MV-4-11 (cell line): ENCODE measurements around the gene FOXB2.
A peak's percentile ranks its signal among the peaks of the same experiment; 100 is the strongest.
"Not testable (repeated sequence)": the region's sequence is repeated elsewhere in the genome, so short reads cannot be mapped to it uniquely, and the experiment has no call there.

ENCODE experiments used
- DNase-seq: peaks from one replicate; lab custom pipeline; 2025; lab: John Stamatoyannopoulos, UW

The FOXB2 gene

GRCh38 chr9:77019236-77019925 is at the start of gene FOXB2:
Gene FOXB2, plus strand, starts transcription at chr9:77019655. Its CDS starts 0 bp downstream, at chr9:77019655.
- no peak for DNase-seq

- no peak for DNase-seq
Measured at GRCh38 chr9:76969716-76970115, 49.7 kb upstream of the FOXB2 start.

GRCh38 chr9:76978831-76979230 is 40.6 kb upstream of the FOXB2 start:
- not testable (repeated sequence) for DNase-seq

- no peak for DNase-seq
Measured at GRCh38 chr9:76980566-76980965, 38.9 kb upstream of the FOXB2 start.

- DNase-seq, result no peak
Measured at GRCh38 chr9:76984486-76984885, 35.0 kb upstream of the FOXB2 start.

- DNase-seq, result peak; percentile 3
Measured at GRCh38 chr9:76985581-76985980, 33.9 kb upstream of the FOXB2 start.

- peak; percentile 18 for DNase-seq
Measured at GRCh38 chr9:76987594-76988200, 31.8 kb upstream of the FOXB2 start.

- DNase-seq, result no peak
Measured at GRCh38 chr9:76988941-76989340, 30.5 kb upstream of the FOXB2 start.

- DNase-seq, result no peak
Measured at GRCh38 chr9:76989501-76989900, 30.0 kb upstream of the FOXB2 start.

GRCh38 chr9:76996700-76997099 is 22.8 kb upstream of the FOXB2 start:
- DNase-seq, result no peak

GRCh38 chr9:76999261-76999660 is 20.2 kb upstream of the FOXB2 start:
- DNase-seq, result no peak

GRCh38 chr9:77000330-77000729 is 19.1 kb upstream of the FOXB2 start:
- DNase-seq, result no peak

GRCh38 chr9:77003366-77003765 is 16.1 kb upstream of the FOXB2 start:
- no peak for DNase-seq

GRCh38 chr9:77005216-77005615 is 14.2 kb upstream of the FOXB2 start:
- no peak for DNase-seq

GRCh38 chr9:77010527-77010926 is 8.9 kb upstream of the FOXB2 start:
- no peak for DNase-seq

GRCh38 chr9:77011973-77012821 is 7.3 kb upstream of the FOXB2 start:
- DNase-seq, result no peak

GRCh38 chr9:77013206-77013931 is 6.1 kb upstream of the FOXB2 start:
- no peak for DNase-seq

GRCh38 chr9:77013932-77014596 is 5.4 kb upstream of the FOXB2 start:
- DNase-seq, result no peak

GRCh38 chr9:77014597-77015263 is 4.7 kb upstream of the FOXB2 start:
- no peak for DNase-seq

- no peak for DNase-seq
Measured at GRCh38 chr9:77015327-77016048, 4.0 kb upstream of the FOXB2 start.
